GM12878 (cell line): ENCODE data around the gene NRM. TPM values are rescaled to one million over a fixed set of nuclear protein-coding genes. Genes with fewer than 3 reads are reported as not detected.

Experiments
- BRCA1 ChIP-seq: IDR thresholded peaks from 2 replicates; pipeline ENCODE4 v1.6.1; 2011; ENCODE audit warnings: low read depth, low read length, improper control_type of control experiment
- CBFB ChIP-seq: IDR thresholded peaks from 2 replicates; pipeline ENCODE4 v1.6.1; 2016; ENCODE audit warnings: antibody characterized with exemption, low read depth
- CEBPB ChIP-seq, 2 experiments: fragments of 150-350 bp in 1 of 2; IDR thresholded peaks; 2 replicates each; pipeline ENCODE4 v1.6.1; 2012 to 2014; ENCODE audit warnings: low read depth in 2 of 2, low read length in 2 of 2, borderline replicate concordance in 1 of 2, inconsistent platforms in 1 of 2
- CHD4 ChIP-seq: fragments of 200-600 bp; sonication (generic); IDR thresholded peaks from 2 replicates; pipeline ENCODE4 v1.6.1; 2016; ENCODE audit warnings: mild to moderate bottlenecking
- E2F4 ChIP-seq: IDR thresholded peaks from 2 replicates; pipeline ENCODE4 v1.6.1; 2012; ENCODE audit warnings: low read depth, low read length, improper control_type of control experiment
- E4F1 ChIP-seq: fragments of 450-650 bp; IDR thresholded peaks from 2 replicates; pipeline ENCODE4 v1.6.1; 2018; ENCODE audit warnings: borderline replicate concordance, mild to moderate bottlenecking; ENCODE audit not compliant: partially characterized antibody
- HDAC2 ChIP-seq: fragments of 200-600 bp; sonication (generic); IDR thresholded peaks from 2 replicates; pipeline ENCODE4 v1.6.1; 2017
- HSF1 ChIP-seq: fragments of 150-350 bp; IDR thresholded peaks from 2 replicates; pipeline ENCODE4 v1.6.1; 2014; ENCODE audit warnings: mild to moderate bottlenecking, low read depth, low read length
- KLF5 ChIP-seq: fragments of 450-650 bp; IDR thresholded peaks from 2 replicates; pipeline ENCODE4 v1.6.1; 2014; ENCODE audit warnings: mild to moderate bottlenecking; ENCODE audit not compliant: partially characterized antibody
- MEF2A ChIP-seq: IDR thresholded peaks from 2 replicates; pipeline ENCODE4 v1.6.1; 2011; ENCODE audit warnings: low read depth, mild to moderate bottlenecking, low read length, moderate library complexity; ENCODE audit not compliant: insufficient read depth
- MEF2B ChIP-seq: fragments of 450-650 bp; IDR thresholded peaks from 2 replicates; pipeline ENCODE4 v1.6.1; 2018; ENCODE audit warnings: mild to moderate bottlenecking, moderate library complexity; ENCODE audit not compliant: partially characterized antibody, poor library complexity, severe bottlenecking
- NR2F1 ChIP-seq: fragments of 450-650 bp; conservative IDR thresholded peaks from 2 replicates; pipeline ENCODE4 v1.6.1; 2017; ENCODE audit warnings: mild to moderate bottlenecking
- PKNOX1 ChIP-seq: fragments of 450-650 bp; IDR thresholded peaks from 2 replicates; pipeline ENCODE4 v1.6.1; 2016; ENCODE audit warnings: mild to moderate bottlenecking
- POLR2A ChIP-seq: IDR thresholded peaks from 2 replicates; pipeline ENCODE4 v1.6.1; 2011; ENCODE audit warnings: low read depth, mild to moderate bottlenecking, low read length
- POLR2AphosphoS2 ChIP-seq: IDR thresholded peaks from 2 replicates; pipeline ENCODE4 v1.6.1; 2011; ENCODE audit warnings: low read depth, mild to moderate bottlenecking, low read length, improper control_type of control experiment, moderate library complexity
- RB1 ChIP-seq: fragments of 450-650 bp; formaldehyde crosslinking; IDR thresholded peaks from 2 replicates; pipeline ENCODE4 v1.6.1; 2017; ENCODE audit warnings: mild to moderate bottlenecking, borderline replicate concordance
- RELA ChIP-seq: fragments of 450-650 bp; IDR thresholded peaks from 2 replicates; pipeline ENCODE4 v1.8.0; 2014; ENCODE audit warnings: borderline replicate concordance; ENCODE audit not compliant: partially characterized antibody
- RELB ChIP-seq: fragments of 450-650 bp; IDR thresholded peaks from 2 replicates; pipeline ENCODE4 v1.6.1; 2017; ENCODE audit warnings: low read depth, mild to moderate bottlenecking, moderate library complexity
- RUNX3 ChIP-seq: IDR thresholded peaks from 2 replicates; pipeline ENCODE4 v1.6.1; 2012; ENCODE audit warnings: low read length, inconsistent platforms
- SPI1 ChIP-seq: IDR thresholded peaks from 2 replicates; pipeline ENCODE4 v1.6.1; 2011; ENCODE audit warnings: low read depth, mild to moderate bottlenecking, low read length, moderate library complexity, borderline replicate concordance; ENCODE audit not compliant: insufficient read depth
- TAF1 ChIP-seq: IDR thresholded peaks from 2 replicates; pipeline ENCODE4 v1.6.1; 2011; ENCODE audit warnings: mild to moderate bottlenecking, low read depth, low read length, borderline replicate concordance
- YBX1 ChIP-seq: fragments of 450-650 bp; IDR thresholded peaks from 2 replicates; pipeline ENCODE4 v1.6.1; 2016; ENCODE audit warnings: antibody characterized with exemption
- ZNF217 ChIP-seq: fragments of 450-650 bp; IDR thresholded peaks from 2 replicates; pipeline ENCODE4 v1.6.1; 2017; ENCODE audit warnings: antibody characterized with exemption, mild to moderate bottlenecking
- polyA plus RNA-seq, 11 experiments: library from polyadenylated mRNA; depleted of rRNA in 4 of 11; unstranded in 6 of 11; stranded (reverse) in 5 of 11; fragments of >200 nt; fragmentation: Nextera tagmentation in 4 of 11; fragmentation: Illumina TruSeq in 1 of 11; extraction: Ambion mirVana in 4 of 11; extraction: Trizol in 1 of 11; gene quantifications; 1 replicate in 1 of 11; 2 replicates in 10 of 11; pipeline versions ENCODE4 v1.2.1 to v1.2.3, GENCODE V29; 2011 to 2016; ENCODE audit warnings: inconsistent platforms in 2 of 11, missing spikeins in 2 of 11, low read depth in 1 of 11
- total RNA-seq, 4 experiments: library from RNA; depleted of rRNA in 3 of 4; stranded (reverse); fragments of >200 nt in 3 of 4; fragmentation: Illumina TruSeq in 1 of 4; extraction: Trizol in 1 of 4; gene quantifications; 2 replicates each; pipeline versions ENCODE4 v1.2.1 to v1.2.3, GENCODE V29; 2013 to 2021

NRM gene
- total and polyA plus RNA-seq, 10 of the 15 experiments (the other 5 are each of a cell fraction or from before 2014, with no cell fraction given) = 15.4 to 46.7 (median 29.0) TPM

GRCh38 chr6:30647242-30648116 is 43.3 kb downstream of the NRM start (continued):
- TF ChIP-seq E2F4 (no peak), RB1 (no peak), HDAC2 (no peak), PKNOX1 (0 out of 2 replicates have a peak, but pooled peaks have one; percentile 14), RUNX3 (peak; percentile 21; the same call in 1 of the 2 replicates), KLF5 (no peak), E4F1 (no peak), NR2F1 (peak; percentile 92), YBX1 (no peak), RELA (peak; percentile 15), POLR2AphosphoS2 (no peak; the same call in 1 of the 2 replicates), CBFB (no peak), TAF1 (no peak), MEF2B (peak; percentile 66), ZNF217 (no peak), MEF2A (no peak), POLR2A (peak; percentile 84), HSF1 (no peak), SPI1 (no peak), BRCA1 (no peak), RELB (peak; percentile 27; the same call in 1 of the 2 replicates), CEBPB (IDR thresholded peaks at IDR 0.05; ENCODE audit: borderline replicate concordance in 1 of 2, low read depth in 2 of 2, low read length in 2 of 2) (no peak), CHD4 (no peak)
